IPS-20b (cell line): ENCODE data around the gene PSME3.

ENCODE experiments used
- H3K27ac ChIP-seq: one replicate; pipeline ENCODE4 v1.5.1; 2013; ENCODE audit warnings: low read length
- H3K27me3 ChIP-seq: 2 replicates; pipeline ENCODE4 v1.6.1; 2013; ENCODE audit warnings: mild to moderate bottlenecking, low read length, inconsistent platforms; ENCODE audit not compliant: insufficient read depth
- H3K36me3 ChIP-seq: 2 replicates; pipeline ENCODE4 v1.6.1; 2013; ENCODE audit warnings: low read depth, mild to moderate bottlenecking, inconsistent platforms, low read length, moderate library complexity; ENCODE audit not compliant: insufficient read depth
- H3K4me1 ChIP-seq: 2 replicates; pipeline ENCODE4 v1.6.1; 2013; ENCODE audit warnings: mild to moderate bottlenecking, control low read depth, inconsistent platforms, low read length, moderate library complexity; ENCODE audit not compliant: insufficient read depth
- H3K4me3 ChIP-seq: 2 replicates; pipeline ENCODE4 v1.5.1; 2013; ENCODE audit warnings: mild to moderate bottlenecking, low read length, inconsistent platforms
- H3K9ac ChIP-seq: 2 replicates; pipeline ENCODE4 v1.6.1; 2013; ENCODE audit warnings: low read depth, mild to moderate bottlenecking, inconsistent platforms, low read length, moderate library complexity
- H3K9me3 ChIP-seq: 2 replicates; pipeline ENCODE4 v1.6.1; 2013; ENCODE audit warnings: mild to moderate bottlenecking, low read depth, low read length, inconsistent platforms; ENCODE audit not compliant: insufficient read depth

Gene PSME3

GRCh38 chr17:42832934-42833766 lies at the start of gene PSME3:
Gene PSME3, plus strand, starts transcription at chr17:42833397. Its CDS starts 235 bp downstream, at chr17:42833632.
- Histone ChIP-seq H3K27ac (peak within 1 kb of the TSS; percentile 84), H3K9ac (peak within 1 kb of the TSS; percentile 98), H3K27me3 (peaks cover 4% of the 10 kb centered on the region; the same call in 1 of the 2 replicates), H3K36me3 (peaks cover 34% of the 10 kb centered on the region), H3K9me3 (no peaks in the 10 kb centered on the region), H3K4me3 (peak within 1 kb of the TSS; percentile 99), H3K4me1 (peaks cover 4% of the 10 kb centered on the region; the same call in 1 of the 2 replicates)

DNA sequence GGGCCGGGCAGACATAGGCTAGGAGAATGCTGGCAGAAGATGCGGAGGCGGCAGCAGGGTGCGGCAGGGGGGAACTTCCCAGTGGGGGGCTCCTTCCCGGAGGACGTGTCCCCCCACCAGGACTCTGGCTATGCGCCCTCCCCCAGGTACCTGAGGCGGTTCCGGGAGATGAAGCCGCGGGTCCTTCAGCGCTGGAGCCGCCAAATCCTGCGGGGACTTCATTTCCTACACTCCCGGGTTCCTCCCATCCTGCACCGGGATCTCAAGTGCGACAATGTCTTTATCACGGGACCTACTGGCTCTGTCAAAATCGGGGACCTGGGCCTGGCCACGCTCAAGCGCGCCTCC lies 49.4 kb upstream of the PSME3 start:
- Histone ChIP-seq H3K9ac (no peak overlapping the region), H3K36me3 (peaks cover 6% of the 10 kb centered on the region), H3K4me1 (peaks cover 3% of the 10 kb centered on the region; the same call in 1 of the 2 replicates), H3K27me3 (peaks cover 37% of the 10 kb centered on the region), H3K27ac (no peak overlapping the region), H3K9me3 (no peaks in the 10 kb centered on the region), H3K4me3 (no peak overlapping the region)

DNA sequence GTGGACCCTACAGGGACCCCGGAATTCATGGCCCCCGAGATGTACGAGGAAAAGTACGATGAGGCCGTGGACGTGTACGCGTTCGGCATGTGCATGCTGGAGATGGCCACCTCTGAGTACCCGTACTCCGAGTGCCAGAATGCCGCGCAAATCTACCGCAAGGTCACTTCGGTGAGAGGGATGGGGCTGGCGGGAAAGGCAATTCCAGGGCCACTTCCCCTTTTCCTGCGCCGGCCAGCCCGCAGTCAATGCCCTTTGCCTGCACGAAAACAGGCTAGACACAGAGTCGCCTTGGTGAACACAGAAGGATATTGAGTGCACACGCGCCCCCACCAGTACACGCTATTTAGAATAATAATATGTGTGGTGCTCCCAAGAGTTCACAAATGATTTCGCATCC lies 48.8 kb upstream of the PSME3 start:
- no peak overlapping the region for H3K4me3 ChIP-seq
- H3K36me3 ChIP-seq, result no peaks in the 10 kb centered on the region; the same call in 1 of the 2 replicates
- no peak overlapping the region for H3K27ac ChIP-seq
- H3K4me1 ChIP-seq, result peaks cover 3% of the 10 kb centered on the region; the same call in 1 of the 2 replicates
- no peak overlapping the region for H3K9ac ChIP-seq
- H3K9me3 ChIP-seq, result no peaks in the 10 kb centered on the region
- peaks cover 37% of the 10 kb centered on the region for H3K27me3 ChIP-seq

GRCh38 chr17:42784811-42785592 lies 48.2 kb upstream of the PSME3 start:
- Histone ChIP-seq H3K4me3 (no peak overlapping the region), H3K27ac (no peak overlapping the region), H3K27me3 (peaks cover 37% of the 10 kb centered on the region), H3K36me3 (no peaks in the 10 kb centered on the region), H3K9ac (no peak overlapping the region), H3K4me1 (peaks cover 3% of the 10 kb centered on the region; the same call in 1 of the 2 replicates), H3K9me3 (no peaks in the 10 kb centered on the region)

DNA sequence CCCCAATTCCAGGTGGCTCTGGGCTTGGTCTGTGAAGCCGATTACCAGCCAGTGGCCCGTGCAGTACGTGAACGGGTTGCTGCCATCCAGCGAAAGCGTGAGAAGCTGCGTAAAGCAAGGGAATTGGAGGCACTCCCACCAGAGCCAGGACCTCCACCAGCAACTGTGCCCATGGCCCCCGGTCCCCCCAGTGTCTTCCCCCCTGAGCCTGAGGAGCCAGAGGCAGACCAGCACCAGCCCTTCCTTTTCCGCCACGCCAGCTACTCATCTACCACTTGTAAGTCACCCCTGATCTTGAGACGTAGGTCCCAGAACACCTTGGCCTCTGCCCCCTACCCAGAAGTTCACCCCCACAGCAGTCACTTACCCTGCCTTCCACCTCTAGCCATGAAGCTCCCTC lies 45.9 kb upstream of the PSME3 start:
- Histone ChIP-seq H3K9ac (no peak overlapping the region), H3K27me3 (peaks cover 27% of the 10 kb centered on the region), H3K9me3 (no peaks in the 10 kb centered on the region), H3K36me3 (no peaks in the 10 kb centered on the region), H3K4me3 (no peak overlapping the region), H3K4me1 (no peaks in the 10 kb centered on the region; the same call in 1 of the 2 replicates), H3K27ac (no peak overlapping the region)

GRCh38 chr17:42791948-42792347 lies 41.2 kb upstream of the PSME3 start:
- H3K4me1 ChIP-seq, result no peaks in the 10 kb centered on the region

DNA sequence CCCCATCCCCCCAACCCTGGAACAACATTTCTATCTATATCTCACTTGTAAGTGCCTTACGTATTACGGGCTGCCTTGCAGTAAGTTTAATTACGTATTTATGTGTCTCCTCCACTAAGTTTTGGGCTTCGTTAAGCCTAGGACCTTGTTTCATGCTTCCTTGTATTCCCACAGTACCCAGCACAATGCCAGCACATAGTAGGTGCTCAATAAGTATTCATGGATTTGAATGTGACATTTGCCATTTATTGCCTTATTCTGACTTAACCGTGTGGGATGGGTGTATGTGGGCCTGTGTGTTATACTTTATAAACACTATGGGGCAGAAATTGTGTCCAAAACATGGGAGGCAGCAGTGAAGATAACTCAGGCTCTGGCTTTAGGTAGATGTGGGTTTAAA lies 40.7 kb upstream of the PSME3 start:
- Histone ChIP-seq H3K36me3 (peaks cover 8% of the 10 kb centered on the region; the same call in 1 of the 2 replicates), H3K4me1 (peaks cover 2% of the 10 kb centered on the region; the same call in 1 of the 2 replicates), H3K4me3 (no peak overlapping the region), H3K9me3 (no peaks in the 10 kb centered on the region), H3K9ac (no peak overlapping the region), H3K27me3 (peaks cover 8% of the 10 kb centered on the region), H3K27ac (no peak overlapping the region)

More at GRCh38 chr17:42791948-42792347, 41.2 kb upstream of the PSME3 start:
- Histone ChIP-seq H3K27me3 (peaks cover 8% of the 10 kb centered on the region), H3K36me3 (0 out of 2 replicates have a peak, but pooled peaks cover 3% of the 10 kb centered on the region), H3K27ac (no peak overlapping the region), H3K9ac (no peak overlapping the region), H3K4me3 (no peak overlapping the region), H3K9me3 (no peaks in the 10 kb centered on the region)

DNA sequence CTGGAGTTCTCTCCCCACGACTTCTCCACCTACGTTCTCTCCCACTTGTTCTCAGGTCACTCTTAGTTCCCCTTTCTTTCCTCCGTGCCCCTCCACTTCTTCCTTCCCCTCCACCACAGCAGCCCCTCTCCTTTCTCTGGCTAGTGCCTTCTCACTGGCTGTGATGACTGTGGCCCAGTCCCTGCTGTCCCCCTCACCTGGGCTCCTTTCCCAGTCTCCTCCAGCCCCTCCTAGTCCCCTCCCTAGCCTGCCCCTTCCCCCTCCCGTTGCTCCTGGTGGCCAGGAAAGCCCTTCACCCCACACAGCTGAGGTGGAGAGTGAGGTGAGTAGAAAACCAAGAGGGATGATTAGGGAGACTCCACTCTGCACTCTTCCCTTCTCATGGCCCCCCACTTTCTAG lies 38.1 kb upstream of the PSME3 start:
- Histone ChIP-seq H3K27me3 (peaks cover 19% of the 10 kb centered on the region), H3K9me3 (no peaks in the 10 kb centered on the region), H3K4me1 (peaks cover 5% of the 10 kb centered on the region; the same call in 1 of the 2 replicates), H3K27ac (no peak overlapping the region), H3K36me3 (peaks cover 8% of the 10 kb centered on the region; the same call in 1 of the 2 replicates), H3K9ac (no peak overlapping the region), H3K4me3 (no peak overlapping the region)

DNA sequence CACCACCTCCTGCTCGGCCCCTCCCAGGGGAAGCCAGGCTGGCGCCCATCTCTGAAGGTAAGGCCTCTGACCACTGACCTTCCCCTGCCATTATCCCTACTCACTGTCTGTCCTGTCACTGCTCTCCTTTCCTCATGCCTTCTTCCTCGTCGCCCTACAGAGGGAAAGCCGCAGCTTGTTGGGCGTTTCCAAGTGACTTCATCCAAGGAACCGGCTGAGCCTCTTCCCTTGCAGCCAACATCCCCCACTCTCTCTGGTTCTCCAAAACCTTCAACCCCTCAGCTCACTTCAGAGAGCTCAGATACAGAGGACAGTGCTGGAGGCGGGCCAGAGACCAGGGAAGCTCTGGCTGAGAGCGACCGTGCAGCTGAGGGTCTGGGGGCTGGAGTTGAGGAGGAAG lies 37.7 kb upstream of the PSME3 start:
- peaks cover 5% of the 10 kb centered on the region; the same call in 1 of the 2 replicates for H3K4me1 ChIP-seq
- H3K9me3 ChIP-seq, result no peaks in the 10 kb centered on the region
- H3K4me3 ChIP-seq, result no peak overlapping the region
- peaks cover 8% of the 10 kb centered on the region; the same call in 1 of the 2 replicates for H3K36me3 ChIP-seq
- H3K9ac ChIP-seq, result no peak overlapping the region
- H3K27me3 ChIP-seq, result peaks cover 21% of the 10 kb centered on the region
- H3K27ac ChIP-seq, result no peak overlapping the region

DNA sequence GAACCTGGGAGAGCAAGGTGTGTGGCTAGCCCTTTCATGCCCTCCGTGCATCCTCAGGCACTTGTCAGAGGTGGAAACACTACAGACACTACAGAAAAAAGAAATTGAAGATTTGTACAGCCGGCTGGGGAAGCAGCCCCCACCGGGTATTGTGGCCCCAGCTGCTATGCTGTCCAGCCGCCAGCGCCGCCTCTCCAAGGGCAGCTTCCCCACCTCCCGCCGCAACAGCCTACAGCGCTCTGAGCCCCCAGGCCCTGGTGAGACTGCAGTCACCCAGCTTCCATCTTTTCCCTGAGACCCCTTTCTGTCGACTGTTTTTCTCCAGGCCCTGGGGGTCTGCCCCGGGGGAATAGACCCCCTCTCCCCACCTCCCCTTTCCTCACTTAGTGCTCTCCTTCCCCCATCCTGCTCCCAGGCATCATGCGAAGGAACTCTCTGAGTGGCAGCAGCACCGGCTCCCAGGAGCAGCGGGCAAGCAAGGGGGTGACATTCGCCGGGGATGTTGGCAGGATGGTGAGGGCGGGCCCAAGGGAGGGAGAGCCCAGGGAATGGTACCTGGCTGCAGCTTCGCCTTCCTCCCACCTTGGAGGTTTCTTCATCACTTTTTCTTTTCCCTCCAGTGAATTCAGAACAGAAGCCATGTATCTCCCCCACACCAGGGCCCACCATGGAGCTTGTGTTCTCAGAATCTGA lies 37.0 kb upstream of the PSME3 start:
- Histone ChIP-seq H3K4me1 (peaks cover 5% of the 10 kb centered on the region; the same call in 1 of the 2 replicates), H3K27ac (no peak overlapping the region), H3K27me3 (peaks cover 18% of the 10 kb centered on the region), H3K36me3 (peaks cover 8% of the 10 kb centered on the region; the same call in 1 of the 2 replicates), H3K4me3 (no peak overlapping the region), H3K9me3 (no peaks in the 10 kb centered on the region), H3K9ac (no peak overlapping the region)
